HG02870 (cell line): ENCODE measurements around the gene CCDC183.
"Not testable (repeated sequence)": the region's sequence is repeated elsewhere in the genome, so short reads cannot be mapped to it uniquely, and the experiment has no call there.

Experiments
- ATAC-seq: cut with Tn5 transposase; IDR thresholded peaks from one replicate; pipeline ENCODE4 v1.9.1; 2021; ENCODE audit warnings: mild to moderate bottlenecking, moderate library complexity; ENCODE audit not compliant: unreplicated experiment

The CCDC183 gene

DNA sequence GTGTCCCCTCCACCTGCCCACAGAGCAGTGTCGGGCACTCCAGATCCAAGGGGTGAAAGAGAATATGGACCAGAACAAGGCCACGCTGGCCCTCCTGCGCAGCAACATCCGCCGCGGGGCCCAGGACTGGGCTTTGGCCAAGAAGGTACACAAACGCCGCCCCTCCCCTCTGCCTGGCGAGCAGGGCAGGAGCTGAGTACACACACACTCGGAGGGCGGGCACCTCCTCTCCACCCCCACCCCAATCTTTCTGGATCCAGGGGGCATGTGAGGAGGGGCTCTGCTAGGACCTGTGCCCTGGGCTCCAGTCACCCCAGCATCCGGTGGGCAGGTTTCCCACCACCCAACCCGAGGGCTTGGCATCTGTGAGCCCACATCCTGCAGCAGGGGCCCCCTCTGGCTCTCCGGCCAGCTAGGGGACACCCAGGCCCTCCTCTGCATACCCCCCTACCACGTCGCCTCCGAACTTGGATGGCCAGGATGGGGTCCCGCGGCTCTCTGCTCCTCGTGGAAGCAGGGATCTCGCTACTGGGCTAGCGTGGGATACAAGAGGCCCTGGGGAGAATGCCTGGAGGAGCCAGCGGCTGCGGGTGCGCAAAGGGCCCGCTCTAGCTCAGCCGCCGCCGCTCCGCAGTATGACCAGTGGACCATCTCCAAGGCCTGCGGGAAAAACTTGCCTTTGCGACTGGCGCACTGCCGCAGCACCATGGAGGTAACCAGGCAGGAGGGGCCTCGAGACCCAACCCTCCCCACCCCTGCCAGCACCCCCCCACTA is 3.1 kb downstream of the CCDC183 start:
- no peak for ATAC-seq

DNA sequence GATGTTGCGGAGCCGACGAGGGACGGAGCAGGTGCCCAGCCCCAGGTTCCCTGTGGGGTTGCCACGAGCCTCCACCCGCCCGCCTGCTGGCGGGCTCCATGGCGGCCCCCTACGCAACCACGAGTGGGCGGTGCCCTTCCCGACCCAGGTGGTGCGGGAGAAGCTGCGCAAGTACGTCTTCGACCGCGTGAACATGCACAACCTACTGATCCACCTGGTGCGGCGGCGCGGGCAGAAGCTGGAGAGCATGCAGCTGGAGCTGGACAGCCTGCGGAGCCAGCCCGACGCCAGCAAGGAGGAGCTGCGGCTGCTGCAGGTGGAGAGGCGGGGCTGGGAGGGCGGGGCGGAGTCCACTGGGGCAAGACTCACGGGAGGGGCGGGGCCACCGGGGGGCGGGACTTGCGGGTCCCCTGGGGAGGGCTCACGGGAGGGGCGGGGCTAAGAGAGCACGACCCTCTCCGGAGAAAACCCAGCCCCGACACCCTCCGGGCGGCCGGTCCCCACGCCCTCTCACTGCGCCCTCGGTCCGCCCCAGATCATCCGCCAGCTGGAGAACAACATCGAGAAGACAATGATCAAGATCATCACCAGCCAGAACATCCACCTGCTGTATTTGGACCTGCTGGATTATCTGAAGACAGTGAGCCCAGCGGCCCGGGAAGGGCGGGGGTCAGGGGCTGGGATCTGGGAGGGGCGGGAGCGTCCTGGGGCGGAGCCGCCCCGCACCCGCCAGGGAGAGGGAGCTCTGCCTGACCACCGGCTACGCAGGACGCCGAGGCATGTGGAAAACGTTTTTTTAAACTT is 3.9 kb downstream of the CCDC183 start:
- ATAC-seq, result no peak

DNA sequence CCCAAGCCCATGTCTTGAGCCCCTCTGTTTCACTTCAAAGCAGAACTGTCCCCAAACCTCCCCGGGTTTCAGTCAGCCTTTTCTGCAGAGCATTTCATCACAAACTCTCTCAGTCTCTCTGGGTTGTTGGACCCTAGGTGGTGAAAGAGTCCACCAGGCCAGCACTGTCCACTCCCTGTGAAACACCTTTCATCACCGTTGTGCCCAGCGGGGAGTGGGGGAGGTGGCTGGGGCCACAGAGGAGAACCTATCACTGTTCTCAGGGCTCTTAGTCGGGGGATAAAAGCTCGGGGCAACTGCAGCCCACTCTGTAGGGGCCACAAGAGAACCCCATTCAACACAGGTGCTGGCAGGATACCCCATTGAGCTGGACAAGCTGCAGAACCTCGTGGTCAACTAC is 6.2 kb downstream of the CCDC183 start:
- no peak for ATAC-seq

DNA sequence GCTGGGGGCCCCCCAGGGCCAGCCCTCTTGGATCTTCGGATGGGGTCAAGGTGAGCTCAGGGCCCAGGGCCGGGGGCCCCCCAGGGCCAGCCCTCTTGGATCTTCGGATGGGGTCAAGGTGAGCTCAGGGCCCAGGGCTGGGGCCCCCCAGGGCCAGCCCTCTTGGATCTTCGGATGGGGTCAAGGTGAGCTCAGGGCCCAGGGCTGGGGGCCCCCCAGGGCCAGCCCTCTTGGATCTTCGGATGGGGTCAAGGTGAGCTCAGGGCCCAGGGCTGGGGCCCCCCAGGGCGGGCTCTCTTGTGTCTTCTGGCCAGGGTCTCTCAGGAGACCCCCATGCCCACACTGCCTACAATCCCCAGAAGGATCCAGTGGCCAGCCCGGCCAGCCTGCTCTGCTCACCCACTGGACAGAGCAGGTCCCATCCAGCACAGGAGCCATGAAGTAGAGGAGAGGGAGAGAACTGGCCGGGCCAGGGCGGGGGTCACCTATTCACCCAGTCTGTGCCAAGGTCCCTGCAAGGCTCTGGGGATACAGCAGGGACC is 6.9 kb downstream of the CCDC183 start:
- not testable (repeated sequence) for ATAC-seq

DNA sequence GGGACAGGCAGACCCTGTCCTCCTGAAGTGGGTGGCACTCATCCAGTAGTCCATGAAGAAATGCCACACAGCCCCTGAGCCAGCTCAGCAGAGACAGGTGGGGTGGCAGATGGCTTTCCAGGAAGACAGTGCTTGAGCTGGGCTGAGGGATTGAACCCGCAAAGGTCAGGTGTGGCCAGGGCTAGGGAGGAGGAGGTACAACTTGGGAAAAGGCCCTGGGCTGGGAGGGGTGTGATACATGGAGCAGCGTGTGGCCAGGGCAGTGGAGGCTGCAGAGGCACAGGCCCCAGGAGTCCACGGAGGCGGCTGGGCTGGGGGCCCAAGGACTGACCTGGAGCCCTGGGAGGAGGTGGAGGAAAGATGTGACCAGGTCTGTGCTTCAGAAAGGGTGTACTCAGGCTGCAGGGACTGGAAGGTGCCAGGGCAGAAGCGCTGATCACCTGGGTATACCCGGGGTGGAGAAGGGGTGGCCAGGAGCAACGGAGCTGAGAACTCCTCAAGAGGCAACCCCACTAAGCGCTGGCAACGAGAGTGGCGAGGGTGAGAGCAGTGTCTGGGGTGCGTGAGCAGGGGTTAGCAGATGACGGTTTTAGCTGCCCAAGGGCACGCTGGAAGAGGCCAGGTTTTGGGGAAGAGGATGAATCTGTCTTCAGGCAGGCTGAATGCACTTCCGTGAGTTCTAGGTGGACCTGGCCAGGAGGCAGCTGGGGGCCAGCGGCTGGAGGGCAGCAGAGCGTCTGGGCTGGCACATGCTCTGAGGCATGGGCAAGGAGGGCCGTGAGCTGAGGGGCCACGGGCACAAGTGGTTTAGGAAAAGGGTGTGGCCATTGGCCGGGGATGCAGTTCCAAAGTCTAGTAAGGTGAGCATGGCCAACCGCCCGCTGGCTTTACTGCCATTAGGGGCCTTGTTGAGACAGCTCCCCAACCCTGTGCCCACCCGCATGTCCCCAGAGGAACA is 7.7 kb downstream of the CCDC183 start:
- ATAC-seq, result no peak

DNA sequence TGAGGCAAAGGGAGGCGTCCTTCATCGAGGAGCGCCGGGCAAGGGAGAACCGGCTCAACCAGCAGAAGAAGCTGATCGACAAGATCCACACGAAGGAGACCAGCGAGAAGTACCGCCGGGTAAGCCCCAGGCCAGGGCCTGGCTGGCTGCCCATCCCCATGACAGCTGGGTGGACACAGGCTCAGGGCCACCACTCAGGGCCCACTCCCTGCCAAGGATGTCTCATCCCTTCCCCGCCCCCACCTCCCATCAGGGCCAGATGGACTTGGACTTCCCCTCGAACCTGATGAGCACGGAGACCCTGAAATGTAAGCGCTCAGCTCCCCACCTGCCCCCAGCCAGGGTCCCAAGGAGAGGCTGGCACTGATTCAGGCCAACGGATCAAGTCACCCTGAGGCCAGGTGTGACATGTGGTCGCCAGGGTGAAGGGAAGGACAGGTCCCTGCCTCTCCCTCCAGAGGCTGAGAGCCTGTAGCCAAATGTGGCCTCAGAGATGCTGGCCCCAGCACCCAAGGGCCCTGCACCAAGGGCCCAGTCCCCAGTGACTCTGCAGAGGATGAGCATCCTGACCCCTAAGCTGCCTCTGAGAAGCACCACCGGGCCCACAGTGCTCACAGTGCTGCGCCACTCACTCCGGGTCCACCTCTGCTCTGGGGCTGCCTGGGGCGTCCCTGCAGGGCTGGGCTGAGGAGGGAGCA is 8.5 kb downstream of the CCDC183 start:
- no peak for ATAC-seq

DNA sequence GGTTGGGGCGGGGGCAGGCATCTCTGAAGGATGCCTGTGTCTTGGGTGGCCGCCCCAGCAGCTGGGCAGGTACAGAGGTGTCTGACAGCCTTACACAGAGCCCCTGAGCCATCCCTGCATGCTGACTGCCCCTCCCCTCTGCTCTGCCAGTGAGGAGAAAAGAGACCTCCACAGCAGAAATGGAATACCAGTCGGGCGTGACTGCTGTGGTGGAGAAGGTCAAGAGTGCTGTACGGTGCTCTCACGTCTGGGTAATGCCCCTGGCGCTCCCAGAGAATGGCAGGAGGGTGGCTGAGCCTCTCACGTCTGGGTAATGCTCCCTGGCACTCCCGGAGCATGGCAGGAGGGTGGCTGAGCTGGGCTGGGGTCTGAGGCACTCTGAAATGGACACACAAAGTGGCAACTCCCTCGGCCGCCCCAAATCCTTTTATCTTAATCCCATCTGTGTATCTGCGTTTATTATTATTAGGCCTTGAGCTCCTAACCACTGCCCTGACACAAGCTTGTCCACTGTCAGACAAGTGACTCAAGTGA is 9.1 kb downstream of the CCDC183 start:
- no peak for ATAC-seq

DNA sequence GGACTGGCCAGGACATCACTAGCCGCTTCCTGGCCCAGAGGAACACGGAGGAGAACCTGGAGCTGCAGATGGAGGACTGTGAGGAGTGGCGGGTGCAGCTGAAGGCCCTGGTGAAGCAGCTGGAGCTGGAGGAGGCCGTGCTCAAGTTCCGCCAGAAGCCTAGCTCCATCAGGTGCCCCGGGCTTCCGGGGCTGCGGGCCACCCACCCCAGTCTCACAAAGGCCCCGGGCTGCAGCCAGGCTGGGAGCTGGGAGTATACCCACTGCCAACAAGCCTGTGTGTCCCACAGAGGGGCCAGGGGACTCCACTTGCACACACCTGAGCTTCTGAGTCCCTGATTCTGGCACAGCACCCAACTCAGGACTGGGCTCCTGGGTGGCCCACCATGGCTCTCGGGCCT is 9.9 kb downstream of the CCDC183 start:
- no peak for ATAC-seq

DNA sequence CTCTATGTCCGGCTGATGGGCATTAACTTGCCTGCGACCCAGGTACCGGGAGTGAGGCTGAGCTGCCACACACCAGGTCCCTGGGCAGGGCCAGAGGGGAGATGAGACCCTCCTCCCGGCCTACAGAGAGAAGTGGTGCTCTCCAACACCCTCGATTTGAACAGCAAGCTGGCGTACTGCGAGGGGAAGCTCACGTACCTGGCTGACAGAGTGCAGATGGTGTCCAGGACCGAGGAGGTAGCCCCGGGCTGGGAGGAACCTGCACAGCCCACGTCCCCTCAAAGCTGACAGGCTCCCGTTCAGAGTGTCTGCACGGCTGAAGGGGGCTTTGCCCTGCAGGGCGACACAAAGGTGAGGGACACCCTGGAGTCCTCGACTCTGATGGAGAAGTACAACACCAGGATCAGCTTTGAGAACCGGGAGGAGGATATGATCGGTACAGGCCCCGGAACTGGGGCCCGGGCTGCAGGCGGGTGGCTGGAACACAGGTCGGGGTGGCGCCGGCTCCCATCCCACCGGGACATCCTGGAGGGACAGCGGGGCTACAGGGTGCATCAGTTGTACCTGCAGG is 10.6 kb downstream of the CCDC183 start:
- ATAC-seq, result no peak

DNA sequence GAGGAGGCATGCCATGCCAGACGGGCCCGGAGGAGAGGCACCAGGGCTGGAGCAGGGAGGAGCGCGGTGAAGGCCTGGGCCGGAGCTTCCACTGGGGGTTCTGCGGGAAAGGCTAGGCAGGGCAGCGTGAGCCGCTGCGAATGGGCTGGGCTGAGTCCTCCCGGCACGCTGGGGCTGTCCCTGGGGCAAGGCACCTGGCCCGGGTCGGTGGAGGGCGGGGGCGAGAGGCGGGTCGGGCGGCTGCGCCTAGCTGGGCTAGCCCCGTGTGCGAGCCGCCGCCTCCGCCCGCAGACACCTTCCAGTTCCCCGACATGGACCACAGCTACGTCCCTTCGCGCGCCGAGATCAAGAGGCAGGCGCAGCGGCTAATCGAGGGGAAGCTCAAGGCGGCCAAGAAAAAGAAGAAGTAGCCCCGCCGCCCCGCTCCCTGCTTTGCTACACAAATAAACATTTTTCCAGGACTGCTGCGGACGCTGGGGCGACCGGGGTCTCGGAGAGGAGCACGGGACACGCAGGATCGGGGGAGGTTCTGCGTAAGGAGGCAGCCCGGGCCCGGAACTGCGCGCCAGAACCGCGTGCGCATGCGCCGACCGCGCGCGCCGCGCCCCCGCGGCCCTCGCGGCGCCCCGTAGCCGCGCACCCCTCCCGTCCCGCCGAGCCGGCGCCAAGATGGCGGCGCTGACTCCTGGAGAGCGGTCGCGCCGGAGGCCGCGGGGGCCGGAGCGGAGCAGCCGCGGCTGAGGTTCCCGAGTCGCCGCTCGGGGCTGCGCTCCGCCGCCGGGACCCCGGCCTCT is 11.3 kb downstream of the CCDC183 start, which contains the start of gene RABL6:
Gene RABL6 (plus strand): TSS at position 668 of the 794 bp plus-strand sequence. CDS start 249 bp downstream, outside the sequence.
- peak; percentile 71 for ATAC-seq

DNA sequence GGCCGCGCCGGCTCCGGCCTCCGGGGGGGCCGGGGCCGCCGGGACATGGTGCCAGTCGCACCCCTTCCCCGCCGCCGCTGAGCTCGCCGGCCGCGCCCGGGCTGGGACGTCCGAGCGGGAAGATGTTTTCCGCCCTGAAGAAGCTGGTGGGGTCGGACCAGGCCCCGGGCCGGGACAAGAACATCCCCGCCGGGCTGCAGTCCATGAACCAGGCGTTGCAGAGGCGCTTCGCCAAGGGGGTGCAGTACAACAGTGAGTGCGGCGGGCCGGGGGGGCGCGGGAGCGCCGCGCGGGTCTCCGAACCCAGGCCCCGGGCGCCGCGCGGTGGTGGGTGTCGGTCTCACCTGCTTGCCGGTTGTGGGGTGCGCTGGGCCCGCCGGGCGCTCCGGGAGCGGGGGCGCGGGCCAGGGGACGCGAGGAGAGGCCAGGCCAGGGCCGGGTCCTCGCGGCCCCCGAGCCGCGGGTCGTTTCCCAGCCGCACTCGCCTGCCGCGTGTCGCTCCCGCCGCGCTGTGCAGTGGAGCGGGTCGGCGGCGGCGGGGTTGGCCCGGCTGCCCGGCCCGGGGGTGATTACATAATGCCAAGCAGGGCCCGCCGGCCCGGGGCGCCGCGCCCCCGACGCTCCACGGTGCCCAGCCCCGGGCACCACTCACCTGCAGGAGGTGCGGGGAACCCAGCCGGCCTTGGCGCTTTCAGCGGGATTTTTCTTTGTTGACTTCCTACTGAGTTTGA is 12.1 kb downstream of the CCDC183 start:
- peak; percentile 29 for ATAC-seq

DNA sequence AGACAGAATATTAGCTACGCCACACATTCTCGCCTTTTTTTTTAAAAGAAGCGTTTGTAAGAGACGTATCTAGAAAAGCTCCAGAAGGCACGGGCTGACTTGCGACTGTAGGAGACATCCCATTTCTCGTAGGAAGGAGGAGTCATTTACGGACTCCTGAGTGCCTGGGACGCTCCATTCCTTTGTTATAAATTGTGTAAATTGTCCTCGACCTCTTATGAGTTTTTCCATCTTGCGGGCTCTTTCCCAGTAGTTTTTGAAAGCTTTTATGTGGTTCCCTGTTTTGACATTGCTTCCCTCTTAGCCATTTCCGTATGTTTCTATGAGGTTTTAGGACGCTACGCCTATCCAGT is 12.6 kb downstream of the CCDC183 start:
- ATAC-seq, result no peak

DNA sequence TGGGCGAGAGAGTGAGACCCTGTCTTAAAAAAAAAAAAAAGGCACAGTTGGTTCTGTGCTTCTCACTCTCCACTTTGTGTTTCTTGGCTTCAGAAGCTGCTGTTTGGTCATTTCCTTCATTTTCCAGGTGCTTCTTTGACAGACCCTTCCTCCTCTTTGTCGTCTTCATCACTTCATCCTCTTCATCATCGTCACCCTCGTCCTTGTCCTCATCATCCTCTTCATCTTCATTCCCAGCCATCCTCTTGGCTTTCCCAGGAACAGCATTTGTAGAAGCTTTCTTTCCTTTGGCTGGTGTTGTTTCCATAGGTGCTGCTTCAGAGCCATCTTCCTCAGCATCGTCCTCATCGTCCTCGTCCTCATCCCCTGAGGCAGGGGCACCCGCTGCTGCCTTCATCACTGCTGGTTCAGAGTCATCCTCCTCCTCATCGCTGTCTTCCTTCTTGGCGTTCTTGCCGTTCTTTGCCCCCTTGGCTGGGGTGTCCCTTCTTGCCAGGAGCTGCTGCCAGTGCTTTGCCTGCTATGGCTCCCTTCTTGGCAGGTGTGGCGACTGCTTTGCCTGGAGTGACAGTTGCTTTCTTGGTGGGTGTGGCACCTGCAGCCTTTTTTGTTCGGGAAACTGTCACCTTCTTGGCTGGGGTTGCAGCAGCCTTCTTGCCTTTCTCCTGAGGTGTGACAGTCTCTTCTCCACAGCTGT is 18.7 kb downstream of the CCDC183 start:
- no peak for ATAC-seq

DNA sequence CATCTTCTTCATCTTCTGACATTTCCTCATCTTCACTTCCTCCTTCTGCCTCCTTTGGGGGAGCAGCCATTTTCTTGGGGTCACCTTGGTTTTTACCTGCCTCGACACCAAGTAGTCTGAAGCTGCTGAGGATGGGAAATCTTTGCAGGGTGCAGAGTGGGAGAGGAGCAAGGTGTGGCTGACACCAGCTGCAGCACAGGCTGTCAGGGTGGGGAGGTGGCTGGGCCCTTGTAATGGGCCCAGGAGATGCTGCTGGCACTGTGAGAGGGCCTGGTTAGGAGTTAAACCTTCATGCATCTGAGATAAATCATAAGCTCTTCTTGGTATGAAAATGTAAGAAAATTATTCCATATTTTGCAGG is 19.3 kb downstream of the CCDC183 start:
- ATAC-seq, result no peak

DNA sequence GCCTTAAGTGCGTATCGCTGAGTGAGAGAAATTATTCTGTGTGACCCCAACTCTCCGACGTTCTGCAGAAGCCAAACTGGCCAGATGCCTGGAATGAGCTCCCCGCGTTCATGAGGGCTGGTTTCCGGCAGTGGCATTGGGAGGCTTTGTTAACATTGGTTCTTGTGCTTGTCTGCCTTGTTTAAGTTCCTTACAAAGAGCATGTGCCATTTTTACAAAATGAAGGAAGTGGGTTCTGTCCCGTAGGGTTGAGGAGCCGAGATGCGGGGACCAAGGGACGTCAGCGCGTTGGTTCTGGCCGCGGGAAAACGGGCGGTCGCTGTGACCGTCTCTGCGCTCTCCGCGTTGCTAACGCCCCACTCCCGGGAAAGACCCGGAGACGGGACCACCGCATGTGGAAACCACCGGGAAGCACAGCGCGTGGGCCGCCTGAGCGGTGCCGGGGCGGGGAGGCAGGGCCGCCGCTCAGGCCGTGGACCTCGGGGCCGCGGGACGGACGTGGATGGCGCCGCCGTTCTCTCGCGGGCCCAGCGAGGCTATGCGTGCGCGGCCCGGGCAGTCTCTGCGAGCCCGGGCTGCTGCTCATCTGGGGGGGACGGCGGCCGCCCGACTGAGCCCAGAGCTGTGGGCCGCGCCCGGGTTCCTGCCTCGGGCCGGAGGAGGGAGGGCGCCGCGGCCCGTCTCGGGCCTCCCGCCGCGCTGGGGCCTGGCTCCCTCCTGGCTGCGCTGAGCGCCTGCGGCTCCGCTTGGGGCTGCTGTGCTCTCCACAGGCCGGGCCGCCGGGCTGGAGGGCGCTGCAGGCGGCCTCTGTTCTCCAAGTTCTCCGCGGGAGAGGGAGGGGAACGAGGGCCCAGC is 25.1 kb downstream of the CCDC183 start:
- no peak for ATAC-seq

DNA sequence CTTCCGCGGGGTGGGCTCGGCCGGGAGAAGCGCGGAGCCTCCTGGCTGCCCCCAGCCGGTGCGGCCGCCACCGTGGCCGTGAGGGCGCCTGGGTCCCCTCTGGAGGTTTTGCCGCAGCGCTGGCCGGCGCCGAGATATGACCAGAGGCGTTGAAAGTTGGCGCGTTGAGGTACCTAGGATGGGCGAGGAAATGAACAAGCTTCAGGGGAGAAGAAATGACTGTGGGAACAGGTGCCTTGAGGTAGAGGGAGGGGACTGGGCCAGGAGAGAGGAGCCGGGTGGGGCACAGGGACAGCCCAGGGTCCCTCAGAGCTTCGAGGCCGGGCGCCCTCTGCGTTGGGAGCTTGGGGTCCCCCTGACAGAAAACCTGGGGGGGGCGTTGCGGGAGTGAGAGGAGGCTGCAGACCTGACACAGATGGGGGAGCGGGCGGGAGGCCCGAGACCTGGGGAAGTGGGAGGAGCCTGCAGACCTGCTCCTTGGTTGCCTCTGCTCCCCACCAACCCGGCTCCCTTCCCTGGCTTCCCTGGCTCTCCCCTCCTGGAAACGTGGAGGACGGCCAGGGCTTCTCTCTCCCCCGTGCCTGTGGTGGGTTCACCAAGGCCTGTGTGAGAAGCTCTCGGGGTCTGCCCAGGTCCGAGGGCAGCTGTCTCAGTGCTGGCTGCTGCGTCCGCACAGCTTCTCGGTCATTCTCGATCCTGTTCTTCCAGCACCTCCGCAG is 25.8 kb downstream of the CCDC183 start:
- ATAC-seq, result no peak
